Testis (tissue), 2 donors: ENCODE results near the gene ADAD2.

Source experiments
- POLR2A ChIP-seq: fragments of 450-650 bp; IDR thresholded peaks from one replicate; pipeline ENCODE4 v1.6.1; 2017; ENCODE audit warnings: antibody characterized with exemption, mild to moderate bottlenecking, moderate library complexity
- TF ChIP-seq, protein P1 (sequence below), 3 experiments: fragments of 450-650 bp in 2 of 3; fragments of 200-600 bp in 1 of 3; sonication (generic) in 1 of 3; IDR thresholded peaks; one replicate each; pipeline ENCODE4 v1.5.1; 2016 to 2019; ENCODE audit warnings: antibody characterized with exemption in 3 of 3, mild to moderate bottlenecking in 2 of 3, moderate library complexity in 1 of 3

DNA sequence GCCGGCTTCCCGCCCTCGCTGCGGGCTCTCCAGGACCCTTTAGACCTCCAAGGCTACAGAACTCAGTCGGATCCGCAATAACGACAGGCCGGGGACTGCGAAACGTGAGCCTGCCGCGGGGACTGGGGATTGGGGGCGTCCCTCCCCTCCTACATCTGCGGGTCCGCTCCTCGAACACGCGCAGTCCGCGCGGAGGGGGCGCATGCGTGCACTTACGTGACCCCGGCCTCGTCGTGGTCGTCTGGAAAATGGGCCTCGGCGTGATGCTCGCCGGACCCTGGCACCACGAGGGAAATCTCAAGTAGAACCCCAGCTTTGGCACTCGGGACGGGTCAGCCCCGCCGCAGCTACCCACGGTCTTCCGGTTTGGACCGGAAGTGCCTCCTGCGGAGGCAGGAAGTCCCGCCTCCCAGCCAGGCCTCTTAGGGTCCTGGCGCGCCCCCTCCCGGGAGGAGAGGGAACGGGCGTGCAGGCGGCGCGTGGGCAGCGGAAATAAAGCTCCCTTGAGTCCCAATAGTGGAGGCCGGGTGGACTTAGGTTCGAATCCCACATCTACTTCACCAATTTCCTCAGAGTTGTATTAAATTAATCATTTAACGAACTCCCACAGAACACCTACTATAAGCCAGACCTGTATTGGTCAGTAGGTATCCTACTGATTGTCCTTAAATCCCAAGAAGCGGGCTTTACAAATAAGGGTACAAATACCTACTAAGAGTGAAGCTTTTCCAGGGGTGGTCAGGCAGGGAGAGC lies 4.1 kb upstream of the ADAD2 start, which contains the start of gene TAF1C:
- no peak for TF ChIP-seq POLR2A
- TF ChIP-seq, protein P1, sequence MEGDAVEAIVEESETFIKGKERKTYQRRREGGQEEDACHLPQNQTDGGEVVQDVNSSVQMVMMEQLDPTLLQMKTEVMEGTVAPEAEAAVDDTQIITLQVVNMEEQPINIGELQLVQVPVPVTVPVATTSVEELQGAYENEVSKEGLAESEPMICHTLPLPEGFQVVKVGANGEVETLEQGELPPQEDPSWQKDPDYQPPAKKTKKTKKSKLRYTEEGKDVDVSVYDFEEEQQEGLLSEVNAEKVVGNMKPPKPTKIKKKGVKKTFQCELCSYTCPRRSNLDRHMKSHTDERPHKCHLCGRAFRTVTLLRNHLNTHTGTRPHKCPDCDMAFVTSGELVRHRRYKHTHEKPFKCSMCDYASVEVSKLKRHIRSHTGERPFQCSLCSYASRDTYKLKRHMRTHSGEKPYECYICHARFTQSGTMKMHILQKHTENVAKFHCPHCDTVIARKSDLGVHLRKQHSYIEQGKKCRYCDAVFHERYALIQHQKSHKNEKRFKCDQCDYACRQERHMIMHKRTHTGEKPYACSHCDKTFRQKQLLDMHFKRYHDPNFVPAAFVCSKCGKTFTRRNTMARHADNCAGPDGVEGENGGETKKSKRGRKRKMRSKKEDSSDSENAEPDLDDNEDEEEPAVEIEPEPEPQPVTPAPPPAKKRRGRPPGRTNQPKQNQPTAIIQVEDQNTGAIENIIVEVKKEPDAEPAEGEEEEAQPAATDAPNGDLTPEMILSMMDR (IDR thresholded peaks at IDR 0.05): peak; percentile 92 to 97 (median 94)
